Peyer's patch (tissue), 4 donors: ENCODE measurements around the gene CDHR1. TPM values are rescaled to one million over a fixed set of nuclear protein-coding genes. Genes with fewer than 3 reads are reported as not detected.
"Not testable (repeated sequence)": the region's sequence is repeated elsewhere in the genome, so short reads cannot be mapped to it uniquely, and the experiment has no call there.

Source experiments
- DNase-seq, 3 donors: peaks; one replicate each; pipeline ENCODE4 v3.0.0-alpha.2; 2017 to 2019
- H3K27ac ChIP-seq, 4 donors: fragments of 200-600 bp; sonication (generic); one replicate each; pipeline ENCODE4 v1.5.1; 2016 to 2019
- H3K27me3 ChIP-seq, 2 donors: fragments of 200-600 bp; sonication (generic); one replicate each; pipeline ENCODE4 v1.5.1; 2019
- H3K36me3 ChIP-seq, 3 donors: fragments of 200-600 bp; sonication (generic); one replicate each; pipeline ENCODE4 v1.5.1; 2016 to 2019
- H3K4me1 ChIP-seq, 4 donors: fragments of 200-600 bp; sonication (generic); one replicate each; pipeline ENCODE4 v1.5.1; 2016 to 2019
- H3K4me3 ChIP-seq, 4 donors: fragments of 200-600 bp; sonication (generic); 1 replicate in 3 of 4; 2 replicates in 1 of 4; pipeline ENCODE4 v1.5.1; 2016 to 2019; ENCODE audit warnings: mild to moderate bottlenecking in 1 of 4
- H3K9me3 ChIP-seq, 4 donors: fragments of 200-600 bp; sonication (generic); one replicate each; pipeline ENCODE4 v1.5.1; 2016 to 2019; ENCODE audit warnings: mild to moderate bottlenecking in 1 of 4
- POLR2A ChIP-seq, 2 donors: fragments of 450-650 bp; IDR thresholded peaks; one replicate each; pipeline ENCODE4 v1.5.1; 2017; ENCODE audit warnings: antibody characterized with exemption in 2 of 2, mild to moderate bottlenecking in 2 of 2, moderate library complexity in 2 of 2
- total RNA-seq, 4 donors: library from RNA; depleted of rRNA; stranded (reverse); fragments of >200 nt; gene quantifications; one replicate each; pipeline ENCODE4 v1.1.0, GENCODE V29; 2016
- TF ChIP-seq, protein P1 (sequence below), 6 experiments: fragments of 450-650 bp in 4 of 6; fragments of 200-600 bp in 2 of 6; sonication (generic) in 1 of 6; IDR thresholded peaks; one replicate each; pipeline ENCODE4 v1.5.1; 2017 to 2019; ENCODE audit warnings: antibody characterized with exemption in 6 of 6, mild to moderate bottlenecking in 3 of 6, moderate library complexity in 1 of 6

CDHR1 gene
- total RNA-seq, 4 donors from 2014 or later = 22.6 to 87.0 (median 59.9) TPM

DNA sequence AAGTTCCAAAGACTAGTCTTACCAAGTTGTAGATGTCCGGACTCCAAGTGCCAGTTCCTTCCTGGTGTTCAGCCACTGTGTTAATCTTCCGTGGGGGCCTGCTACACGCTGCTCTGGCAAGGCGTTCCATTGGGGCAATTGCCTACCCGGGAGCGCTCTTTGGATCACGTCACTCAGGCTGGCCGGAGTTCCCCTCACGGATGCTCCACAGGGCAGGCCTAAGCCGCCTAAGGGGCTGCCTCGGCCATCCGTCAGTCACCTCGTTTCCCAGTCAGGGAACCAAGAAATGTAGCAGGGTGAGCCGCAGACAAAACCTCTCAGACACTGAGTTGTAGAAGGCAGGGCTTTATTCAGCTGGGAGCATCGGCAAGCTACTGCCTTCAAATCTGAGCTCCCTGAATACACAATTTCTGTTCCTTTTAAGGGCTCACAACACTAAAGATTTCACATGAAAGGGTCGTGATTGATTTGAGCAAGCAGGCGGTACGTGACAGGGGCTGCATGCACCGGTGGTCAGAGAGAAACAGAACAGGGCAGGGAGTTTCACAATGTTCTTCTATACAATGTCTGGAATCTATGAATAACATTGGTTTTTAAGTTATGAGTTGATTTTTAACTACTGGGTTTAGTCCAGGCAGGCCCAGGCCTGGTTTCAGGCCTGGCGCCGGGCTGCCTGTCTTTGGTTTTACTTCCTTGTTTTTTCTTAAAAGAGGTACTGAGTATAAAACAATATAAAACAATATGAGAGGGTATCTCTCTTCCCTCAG, 22.5 kb upstream of the CDHR1 start:
- H3K27ac ChIP-seq = peak overlapping the region in 3 of 4 donors; percentile 70 to 88 (median 88)
- not testable (repeated sequence) for H3K4me3 ChIP-seq, H3K27me3 ChIP-seq, H3K36me3 ChIP-seq, H3K4me1 ChIP-seq, H3K9me3 ChIP-seq, DNase-seq

DNA sequence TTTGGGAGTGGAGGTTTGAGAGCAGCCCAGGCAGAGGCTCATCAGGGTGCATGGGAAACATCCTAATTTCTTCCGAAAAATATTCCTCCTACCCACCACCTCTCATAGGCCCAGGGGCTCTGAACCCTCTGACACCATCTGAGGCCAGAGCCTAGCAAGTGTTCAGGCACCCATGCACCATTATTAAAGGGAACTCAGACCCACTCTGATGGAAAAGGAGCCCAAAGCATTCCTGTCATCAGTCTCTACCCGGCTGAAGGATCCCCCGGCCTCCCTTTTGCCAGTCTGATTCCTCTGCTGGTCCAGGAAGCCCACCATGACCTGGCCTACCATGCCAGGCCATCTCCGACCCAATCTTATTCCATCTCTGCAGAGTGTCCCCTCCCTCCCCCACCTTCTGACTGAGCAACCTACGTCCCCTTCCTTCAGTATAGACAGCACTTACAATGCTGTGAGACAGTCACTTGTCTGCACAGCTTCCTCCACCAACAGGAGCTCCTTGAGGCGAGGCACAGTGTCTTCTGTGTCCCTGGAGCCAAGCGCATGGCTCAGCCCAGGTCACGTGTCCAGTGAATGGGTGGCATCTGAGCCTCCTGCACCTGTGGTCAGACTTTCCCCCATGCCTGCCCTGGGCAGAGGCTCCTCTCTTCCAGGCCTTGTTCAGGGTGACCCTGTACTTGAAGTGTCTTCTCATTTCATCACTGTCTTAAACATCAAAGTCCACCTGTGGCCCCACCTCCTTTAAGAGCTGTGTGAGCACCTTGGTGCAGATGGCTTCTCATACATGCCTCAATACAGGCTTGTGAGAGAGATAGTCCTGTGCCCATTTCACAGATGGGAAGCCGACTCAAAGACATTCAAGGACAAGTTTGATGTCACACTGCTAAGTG, 21.6 kb upstream of the CDHR1 start:
- DNase-seq = peak in 2 of 3 donors; percentile 79 to 84
- Histone ChIP-seq H3K36me3 (no peaks in the 10 kb centered on the region), H3K27me3 (no peaks in the 10 kb centered on the region), H3K27ac (peak overlapping the region in 3 of 4 donors; percentile 70 to 88 (median 88)), H3K4me1 (peaks cover 0 to 8% (median 5%) of the 10 kb centered on the region in 4 donors), H3K9me3 (no peaks in the 10 kb centered on the region), H3K4me3 (no peak overlapping the region)
- TF ChIP-seq, protein P1, sequence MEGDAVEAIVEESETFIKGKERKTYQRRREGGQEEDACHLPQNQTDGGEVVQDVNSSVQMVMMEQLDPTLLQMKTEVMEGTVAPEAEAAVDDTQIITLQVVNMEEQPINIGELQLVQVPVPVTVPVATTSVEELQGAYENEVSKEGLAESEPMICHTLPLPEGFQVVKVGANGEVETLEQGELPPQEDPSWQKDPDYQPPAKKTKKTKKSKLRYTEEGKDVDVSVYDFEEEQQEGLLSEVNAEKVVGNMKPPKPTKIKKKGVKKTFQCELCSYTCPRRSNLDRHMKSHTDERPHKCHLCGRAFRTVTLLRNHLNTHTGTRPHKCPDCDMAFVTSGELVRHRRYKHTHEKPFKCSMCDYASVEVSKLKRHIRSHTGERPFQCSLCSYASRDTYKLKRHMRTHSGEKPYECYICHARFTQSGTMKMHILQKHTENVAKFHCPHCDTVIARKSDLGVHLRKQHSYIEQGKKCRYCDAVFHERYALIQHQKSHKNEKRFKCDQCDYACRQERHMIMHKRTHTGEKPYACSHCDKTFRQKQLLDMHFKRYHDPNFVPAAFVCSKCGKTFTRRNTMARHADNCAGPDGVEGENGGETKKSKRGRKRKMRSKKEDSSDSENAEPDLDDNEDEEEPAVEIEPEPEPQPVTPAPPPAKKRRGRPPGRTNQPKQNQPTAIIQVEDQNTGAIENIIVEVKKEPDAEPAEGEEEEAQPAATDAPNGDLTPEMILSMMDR (IDR thresholded peaks at IDR 0.05) = peak in 1 of 6 experiments; percentile 16
- no peak for TF ChIP-seq POLR2A (IDR thresholded peaks at IDR 0.05)

DNA sequence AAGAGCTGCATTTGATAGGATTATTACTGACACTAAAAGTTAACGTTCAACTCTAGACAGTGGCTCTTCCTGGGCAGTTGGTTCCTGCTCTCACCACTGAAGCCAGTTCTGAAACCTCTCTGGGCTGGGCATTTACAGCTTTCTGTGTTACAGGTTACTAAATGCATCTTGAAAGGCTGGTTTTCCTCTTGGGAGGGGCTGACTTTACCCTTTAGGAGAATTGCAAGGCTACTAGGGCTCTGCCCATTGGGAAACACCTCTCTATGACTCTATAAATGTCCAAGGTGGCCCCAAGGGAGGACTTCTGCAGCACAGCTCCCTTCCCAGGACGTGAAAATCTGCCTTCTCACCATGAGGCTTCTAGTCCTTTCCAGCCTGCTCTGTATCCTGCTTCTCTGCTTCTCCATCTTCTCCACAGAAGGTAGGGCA, 20.8 kb upstream of the CDHR1 start, which contains the start of gene GPR15LG:
Gene GPR15LG, plus strand, starts transcription at position 301 of the 429 bp plus-strand sequence. Its CDS starts 51 bp downstream, at position 352.
- Histone ChIP-seq H3K4me3 (peak within 1 kb of the TSS in 3 of 4 donors; percentile 5 to 49 (median 38)), H3K27ac (peak within 1 kb of the TSS in 3 of 4 donors; percentile 70 to 88 (median 88)), H3K27me3 (no peaks in the 10 kb centered on the region), H3K4me1 (peaks cover 0 to 13% (median 9%) of the 10 kb centered on the region in 4 donors), H3K36me3 (peaks cover 0 to 3% (median 0%) of the 10 kb centered on the region in 3 donors), H3K9me3 (no peaks in the 10 kb centered on the region)
- TF ChIP-seq, protein P1 (IDR thresholded peaks at IDR 0.05) = peak in 1 of 6 experiments; percentile 10
- TF ChIP-seq POLR2A (IDR thresholded peaks at IDR 0.05) = peak; percentile 47 to 60
- DNase-seq = peak in 2 of 3 donors; percentile 62 to 71

DNA sequence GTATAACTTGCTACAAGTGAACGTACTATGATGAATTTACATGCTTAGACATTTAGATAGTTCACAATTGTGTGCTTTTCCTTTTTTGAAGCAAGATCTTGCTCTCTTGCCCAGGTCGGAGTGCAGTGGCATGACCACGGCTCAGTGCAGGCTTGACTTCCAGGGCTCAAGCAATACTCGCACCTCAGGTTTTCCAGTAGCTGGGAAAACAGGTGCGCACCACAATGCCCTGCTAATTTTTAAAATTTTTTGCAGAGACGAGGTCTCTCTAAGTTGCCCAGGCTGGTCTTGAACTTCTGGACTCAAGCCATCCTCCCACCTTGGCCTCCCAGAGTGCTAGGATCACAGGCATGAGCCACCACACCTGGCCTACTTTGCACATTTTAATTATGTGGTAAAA, 18.9 kb upstream of the CDHR1 start:
- TF ChIP-seq, protein P1 (IDR thresholded peaks at IDR 0.05) = no peak
- TF ChIP-seq POLR2A (IDR thresholded peaks at IDR 0.05) = no peak
- Histone ChIP-seq H3K36me3 (peaks cover 0 to 3% (median 0%) of the 10 kb centered on the region in 3 donors), H3K27me3 (no peaks in the 10 kb centered on the region), H3K4me1 (peaks cover 0 to 13% (median 9%) of the 10 kb centered on the region in 4 donors), H3K27ac (no peak overlapping the region), H3K9me3 (no peaks in the 10 kb centered on the region), H3K4me3 (no peak overlapping the region)
- DNase-seq = no peak

DNA sequence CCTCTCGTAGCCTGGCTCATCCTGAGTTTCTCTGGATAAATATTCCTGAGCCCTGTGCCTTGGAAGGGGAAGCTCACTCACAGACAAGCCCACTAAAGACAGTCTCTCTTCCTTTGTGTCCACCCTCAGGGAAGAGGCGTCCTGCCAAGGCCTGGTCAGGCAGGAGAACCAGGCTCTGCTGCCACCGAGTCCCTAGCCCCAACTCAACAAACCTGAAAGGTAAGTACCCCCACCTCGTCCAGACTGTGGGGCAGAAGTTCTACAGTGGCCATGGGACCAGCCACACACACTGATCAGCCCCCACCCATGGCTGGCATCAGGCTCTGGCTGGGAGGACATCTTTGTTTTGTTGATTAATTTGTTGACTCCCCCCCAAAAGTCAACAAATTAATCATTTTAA, 18.0 kb upstream of the CDHR1 start:
- no peak overlapping the region for H3K27ac ChIP-seq
- TF ChIP-seq POLR2A (IDR thresholded peaks at IDR 0.05) = no peak
- TF ChIP-seq, protein P1 (IDR thresholded peaks at IDR 0.05) = no peak
- no peaks in the 10 kb centered on the region for H3K27me3 ChIP-seq
- peaks cover 0 to 13% (median 9%) of the 10 kb centered on the region in 4 donors for H3K4me1 ChIP-seq
- H3K36me3 ChIP-seq = peaks cover 0 to 3% (median 0%) of the 10 kb centered on the region in 3 donors
- no peak overlapping the region for H3K4me3 ChIP-seq
- no peaks in the 10 kb centered on the region for H3K9me3 ChIP-seq
- no peak for DNase-seq
